H7 (cell line): ENCODE results near the gene SGCA. TPM values are rescaled to one million over a fixed set of nuclear protein-coding genes. Genes with fewer than 3 reads are reported as not detected.
A peak's percentile ranks its signal among the peaks of the same experiment; 100 is the strongest.

Experiments used
- DNase-seq: peaks from one replicate; pipeline ENCODE4 v3.0.0; 2012
- H3K27me3 ChIP-seq: 2 replicates; pipeline ENCODE4 v1.6.0; 2011; ENCODE audit warnings: mild to moderate bottlenecking, low read length; ENCODE audit not compliant: control insufficient read depth, insufficient read depth
- H3K36me3 ChIP-seq: replicated peaks from 2 replicates; pipeline ENCODE4 v1.5.1; 2011; ENCODE audit warnings: low read length; ENCODE audit not compliant: control insufficient read depth, insufficient read depth
- H3K4me3 ChIP-seq: 2 replicates; pipeline ENCODE4 v1.5.1; 2011; ENCODE audit warnings: low read depth, mild to moderate bottlenecking, control low read depth, low read length, moderate library complexity; ENCODE audit not compliant: insufficient read depth
- total RNA-seq: library from RNA; depleted of rRNA; stranded (reverse); fragments of >200 nt; shearing (Covaris generic); gene quantifications from 2 replicates; pipeline ENCODE4 v1.2.3, GENCODE V29; 2014

Gene SGCA
- total RNA-seq, 1 experiment from 2014 or later = 0.52 TPM

- H3K4me3 ChIP-seq = no peak overlapping the region
- no peaks in the 10 kb centered on the region for H3K36me3 ChIP-seq
- DNase-seq = no peak
- H3K27me3 ChIP-seq = peaks cover 28% of the 10 kb centered on the region
Observed at GRCh38 chr17:50204431-50204830, 38.6 kb downstream of the SGCA start.

- Histone ChIP-seq H3K36me3 (no peaks in the 10 kb centered on the region), H3K27me3 (peaks cover 28% of the 10 kb centered on the region), H3K4me3 (no peak overlapping the region)
- DNase-seq = peak; percentile 43
Observed at GRCh38 chr17:50205111-50205962, 39.5 kb downstream of the SGCA start.

GRCh38 chr17:50205963-50206505, 40.2 kb downstream of the SGCA start:
- Histone ChIP-seq H3K36me3 (no peaks in the 10 kb centered on the region), H3K27me3 (peaks cover 25% of the 10 kb centered on the region), H3K4me3 (no peak overlapping the region)
- DNase-seq = peak; percentile 37

- no peaks in the 10 kb centered on the region for H3K36me3 ChIP-seq
- H3K4me3 ChIP-seq = no peak overlapping the region
- DNase-seq = peak; percentile 93
- peaks cover 18% of the 10 kb centered on the region for H3K27me3 ChIP-seq
Observed at GRCh38 chr17:50206604-50207293, 40.9 kb downstream of the SGCA start.

- H3K27me3 ChIP-seq = peaks cover 13% of the 10 kb centered on the region
- DNase-seq = no peak
- no peak overlapping the region for H3K4me3 ChIP-seq
- no peaks in the 10 kb centered on the region for H3K36me3 ChIP-seq
Observed at GRCh38 chr17:50207315-50207714, 41.5 kb downstream of the SGCA start.

GRCh38 chr17:50207792-50208567, 42.2 kb downstream of the SGCA start:
- Histone ChIP-seq H3K27me3 (peaks cover 6% of the 10 kb centered on the region), H3K4me3 (no peak overlapping the region), H3K36me3 (no peaks in the 10 kb centered on the region)
- DNase-seq = peak; percentile 74

GRCh38 chr17:50208611-50209061, 42.8 kb downstream of the SGCA start:
- Histone ChIP-seq H3K36me3 (no peaks in the 10 kb centered on the region), H3K27me3 (peaks cover 6% of the 10 kb centered on the region), H3K4me3 (no peak overlapping the region)
- DNase-seq = peak; percentile 33

GRCh38 chr17:50209133-50209471, 43.3 kb downstream of the SGCA start:
- Histone ChIP-seq H3K36me3 (no peaks in the 10 kb centered on the region), H3K4me3 (no peak overlapping the region), H3K27me3 (peaks cover 6% of the 10 kb centered on the region)
- no peak for DNase-seq

- Histone ChIP-seq H3K36me3 (no peaks in the 10 kb centered on the region), H3K27me3 (peaks cover 6% of the 10 kb centered on the region), H3K4me3 (no peak overlapping the region)
- peak; percentile 90 for DNase-seq
Observed at GRCh38 chr17:50209472-50210239, 43.9 kb downstream of the SGCA start.

GRCh38 chr17:50210240-50211225, 44.7 kb downstream of the SGCA start:
- DNase-seq = peak; percentile 86
- no peak overlapping the region; the same call in 1 of the 2 replicates for H3K4me3 ChIP-seq

GRCh38 chr17:50211249-50212120, 45.7 kb downstream of the SGCA start:
- Histone ChIP-seq H3K36me3 (no peaks in the 10 kb centered on the region), H3K4me3 (no peak overlapping the region), H3K27me3 (no peaks in the 10 kb centered on the region)
- DNase-seq = peak; percentile 42

More at GRCh38 chr17:50210240-50211225, 44.7 kb downstream of the SGCA start:
- peaks cover under 1% of the 10 kb centered on the region; the same call in 1 of the 2 replicates for H3K27me3 ChIP-seq
- no peaks in the 10 kb centered on the region for H3K36me3 ChIP-seq

GRCh38 chr17:50212121-50212843, 46.5 kb downstream of the SGCA start:
- Histone ChIP-seq H3K27me3 (no peaks in the 10 kb centered on the region), H3K36me3 (no peaks in the 10 kb centered on the region), H3K4me3 (no peak overlapping the region)
- DNase-seq = peak; percentile 22
